AG04450 (cell line): ENCODE results near the gene MPP2. TPM values are rescaled to one million over a fixed set of nuclear protein-coding genes. Genes with fewer than 3 reads are reported as not detected.

ENCODE experiments used
- CTCF ChIA-PET: fragments of 300-600, 350-600 bp; formaldehyde crosslinking; extraction: SDS; loops from one replicate; lab custom pipeline; 2022; ENCODE audit warnings: antibody characterized with exemption, inconsistent platforms; lab: Charles Lee
- POLR2A ChIA-PET: fragments of 350-600 bp; formaldehyde crosslinking; extraction: SDS; loops from one replicate; lab custom pipeline; 2021; ENCODE audit warnings: antibody characterized with exemption, inconsistent platforms; lab: Yijun Ruan, JAX
- DNase-seq: peaks from one replicate; pipeline ENCODE4 v3.0.0-alpha.2; 2011; ENCODE audit warnings: low read depth, low spot score
- H3K27ac ChIP-seq: one replicate; pipeline ENCODE4 v1.5.1; 2012; ENCODE audit warnings: low read depth, low read length, control low read depth
- H3K27me3 ChIP-seq: one replicate; pipeline ENCODE4 v1.6.0; 2012; ENCODE audit warnings: low read length; ENCODE audit not compliant: control insufficient read depth, insufficient read depth
- H3K4me3 ChIP-seq: 2 replicates; pipeline ENCODE4 v1.5.1; 2011; ENCODE audit warnings: mild to moderate bottlenecking, low read depth, low read length, control low read depth
- H3K9me3 ChIP-seq: 2 replicates; pipeline ENCODE4 v1.5.1; 2012; ENCODE audit warnings: low read length; ENCODE audit not compliant: control insufficient read depth, insufficient read depth
- polyA plus RNA-seq: library from polyadenylated mRNA; depleted of rRNA; stranded (reverse); fragments of >200 nt; gene quantifications from 2 replicates; pipeline ENCODE4 v1.2.3, GENCODE V29; 2011
- TF ChIP-seq, protein P1 (sequence below): IDR thresholded peaks from 2 replicates; pipeline ENCODE4 v1.5.1; 2011; ENCODE audit warnings: low read depth, low read length, control low read depth, inconsistent platforms

Gene MPP2
- polyA plus RNA-seq, 1 experiment = 2.4 TPM

DNA sequence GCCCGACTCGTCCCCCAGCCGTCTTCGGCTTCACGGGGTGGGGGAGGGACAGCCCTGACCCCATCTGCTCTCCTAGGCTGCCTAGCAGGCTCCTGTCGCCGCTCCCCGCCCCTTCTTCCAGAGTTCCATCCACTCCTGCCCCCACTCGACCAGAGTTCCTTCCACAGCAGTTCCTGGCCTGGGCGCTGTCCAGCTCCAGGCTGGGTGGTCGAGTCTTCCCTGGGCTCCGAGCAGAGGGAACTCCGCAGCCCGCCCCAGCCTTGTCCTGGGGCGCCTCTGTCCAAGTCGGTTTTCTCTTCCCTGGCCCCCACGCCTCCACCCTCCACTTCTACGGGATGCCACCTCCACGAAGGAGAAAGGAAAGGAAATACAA lies 45.0 kb upstream of the MPP2 start:
- CTCF ChIA-PET = interaction anchor here (1.1 kb wide), 1 partner anchor 9 kb away, joined by 5 read pairs; no protein-coding TSS in a partner anchor
- POLR2A ChIA-PET = no interaction called here
- TF ChIP-seq, protein P1, sequence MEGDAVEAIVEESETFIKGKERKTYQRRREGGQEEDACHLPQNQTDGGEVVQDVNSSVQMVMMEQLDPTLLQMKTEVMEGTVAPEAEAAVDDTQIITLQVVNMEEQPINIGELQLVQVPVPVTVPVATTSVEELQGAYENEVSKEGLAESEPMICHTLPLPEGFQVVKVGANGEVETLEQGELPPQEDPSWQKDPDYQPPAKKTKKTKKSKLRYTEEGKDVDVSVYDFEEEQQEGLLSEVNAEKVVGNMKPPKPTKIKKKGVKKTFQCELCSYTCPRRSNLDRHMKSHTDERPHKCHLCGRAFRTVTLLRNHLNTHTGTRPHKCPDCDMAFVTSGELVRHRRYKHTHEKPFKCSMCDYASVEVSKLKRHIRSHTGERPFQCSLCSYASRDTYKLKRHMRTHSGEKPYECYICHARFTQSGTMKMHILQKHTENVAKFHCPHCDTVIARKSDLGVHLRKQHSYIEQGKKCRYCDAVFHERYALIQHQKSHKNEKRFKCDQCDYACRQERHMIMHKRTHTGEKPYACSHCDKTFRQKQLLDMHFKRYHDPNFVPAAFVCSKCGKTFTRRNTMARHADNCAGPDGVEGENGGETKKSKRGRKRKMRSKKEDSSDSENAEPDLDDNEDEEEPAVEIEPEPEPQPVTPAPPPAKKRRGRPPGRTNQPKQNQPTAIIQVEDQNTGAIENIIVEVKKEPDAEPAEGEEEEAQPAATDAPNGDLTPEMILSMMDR = no peak
- no peak for DNase-seq
- H3K9me3 ChIP-seq = peaks cover 8% of the 10 kb centered on the region; the same call in 1 of the 2 replicates
- no peak overlapping the region for H3K4me3 ChIP-seq
- H3K27ac ChIP-seq = no peak overlapping the region
- peaks cover 66% of the 10 kb centered on the region for H3K27me3 ChIP-seq

DNA sequence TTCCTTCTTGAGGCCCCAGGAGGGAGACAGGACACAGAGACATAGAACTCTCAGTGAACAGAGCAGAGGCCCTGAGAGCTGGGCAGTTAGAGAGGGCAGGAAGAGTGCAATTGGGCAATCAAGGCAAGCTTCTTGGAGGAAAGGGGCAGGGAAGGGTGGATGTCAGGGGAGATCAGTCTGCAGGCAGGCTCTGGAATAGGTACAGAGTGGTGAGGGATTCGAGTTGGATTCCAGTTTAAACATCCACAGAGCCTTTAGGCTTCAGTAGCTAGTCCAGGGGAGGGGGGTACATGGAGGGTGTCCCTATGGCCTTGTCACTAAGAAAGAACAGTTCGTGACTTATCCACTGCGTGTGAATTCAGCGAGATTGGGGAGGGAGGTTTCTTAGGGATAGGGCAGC lies 44.4 kb upstream of the MPP2 start:
- DNase-seq = no peak
- Histone ChIP-seq H3K9me3 (peaks cover 8% of the 10 kb centered on the region; the same call in 1 of the 2 replicates), H3K27ac (no peak overlapping the region), H3K27me3 (peaks cover 65% of the 10 kb centered on the region), H3K4me3 (no peak overlapping the region)
- ChIA-PET CTCF (interaction anchor here (1.1 kb wide), 1 partner anchor 8 kb away, joined by 5 read pairs; no protein-coding TSS in a partner anchor), POLR2A (no interaction called here)
- TF ChIP-seq, protein P1 = no peak

DNA sequence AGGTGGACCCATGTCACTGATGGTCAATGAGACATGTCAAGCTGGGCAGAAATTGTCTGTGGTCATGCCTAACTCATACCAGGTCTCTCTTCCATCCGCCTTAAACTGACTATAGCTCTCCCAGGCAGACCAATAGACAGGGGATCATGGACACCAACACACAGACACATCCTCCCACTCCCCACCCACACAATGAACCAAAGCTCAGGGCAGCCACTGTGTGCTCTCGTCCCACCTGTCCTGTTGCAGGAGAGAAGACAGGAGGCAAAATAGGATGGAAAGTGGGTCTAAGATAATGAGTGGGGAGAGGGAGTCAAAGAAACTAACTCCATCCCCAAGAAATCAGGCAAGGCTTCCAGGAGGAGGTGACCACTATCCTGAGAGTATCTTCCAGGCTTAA lies 43.2 kb upstream of the MPP2 start:
- POLR2A ChIA-PET = no interaction called here

DNA sequence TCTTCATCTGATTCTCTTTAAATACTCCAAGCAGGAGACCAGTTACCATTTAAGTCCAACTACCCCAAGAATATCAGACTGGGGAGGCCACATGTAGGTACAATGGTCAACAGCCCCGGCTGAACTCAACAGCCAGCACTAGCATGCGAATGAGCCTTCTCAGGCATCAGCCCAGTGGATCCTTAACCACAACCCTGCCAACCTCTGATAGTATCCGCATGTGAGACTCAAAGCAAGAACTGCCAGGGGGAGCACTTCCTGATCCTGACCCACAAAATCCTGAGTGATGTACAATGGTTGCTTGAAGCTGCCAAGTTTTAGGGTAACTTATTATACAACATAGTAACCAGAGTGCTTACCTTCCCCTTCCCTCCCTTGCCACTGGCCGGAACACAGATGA lies 42.4 kb upstream of the MPP2 start:
- no peak overlapping the region for H3K4me3 ChIP-seq
- TF ChIP-seq, protein P1 = no peak
- H3K27ac ChIP-seq = no peak overlapping the region
- no peak for DNase-seq
- CTCF ChIA-PET = no interaction called here
- POLR2A ChIA-PET = no interaction called here
- H3K27me3 ChIP-seq = peaks cover 51% of the 10 kb centered on the region
- H3K9me3 ChIP-seq = peaks cover 8% of the 10 kb centered on the region; the same call in 1 of the 2 replicates

More for the DNA sequence above, 43.2 kb upstream of the MPP2 start:
- Histone ChIP-seq H3K9me3 (peaks cover 8% of the 10 kb centered on the region; the same call in 1 of the 2 replicates), H3K27ac (no peak overlapping the region), H3K4me3 (no peak overlapping the region), H3K27me3 (peaks cover 57% of the 10 kb centered on the region)
- CTCF ChIA-PET = interaction anchor here (0.5 kb wide), 1 partner anchor 81 kb away, joined by 3 read pairs; no protein-coding TSS in a partner anchor
- DNase-seq = no peak
- TF ChIP-seq, protein P1 = no peak

DNA sequence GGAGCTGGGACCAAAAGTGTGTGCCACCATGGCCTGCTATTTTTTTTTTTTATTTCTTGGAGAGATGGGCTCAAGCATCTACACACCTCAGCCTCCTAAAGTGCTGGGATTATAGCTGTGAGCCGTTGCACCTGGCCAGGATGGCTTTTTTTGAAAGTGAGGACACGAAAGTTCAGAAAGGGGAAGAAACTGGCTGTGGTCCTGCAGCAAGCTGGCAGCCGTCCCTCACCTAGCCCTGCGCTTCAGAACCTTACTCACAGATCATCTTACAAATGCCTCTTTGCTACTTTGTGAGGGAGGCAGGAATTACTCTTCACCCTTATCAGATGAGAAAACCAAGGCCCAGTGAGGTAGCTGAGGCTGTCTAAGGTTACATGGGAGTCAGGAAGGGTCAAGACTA lies 39.4 kb upstream of the MPP2 start:
- TF ChIP-seq, protein P1 = no peak
- CTCF ChIA-PET = interaction anchor here (0.7 to 1.1 kb wide), 3 partner anchors 14 to 221 kb away, joined by 3 to 7 read pairs (median 6); no protein-coding TSS in a partner anchor
- POLR2A ChIA-PET = no interaction called here
- Histone ChIP-seq H3K27me3 (peaks cover 26% of the 10 kb centered on the region), H3K4me3 (no peak overlapping the region), H3K27ac (no peak overlapping the region), H3K9me3 (no peaks in the 10 kb centered on the region)
- no peak for DNase-seq
